Epithelial cell of esophagus (primary cell): ENCODE measurements around the gene IGSF3.

ENCODE experiments used
- DNase-seq: peaks from one replicate; pipeline ENCODE4 v3.0.0; 2010; ENCODE audit warnings: low read depth
- H3K4me3 ChIP-seq: 2 replicates; pipeline ENCODE4 v1.5.1; 2011; ENCODE audit warnings: mild to moderate bottlenecking, low read length, control low read depth
- TF ChIP-seq, protein P1 (sequence below): IDR thresholded peaks from 2 replicates; pipeline ENCODE4 v1.5.1; 2011; ENCODE audit warnings: low read depth, mild to moderate bottlenecking, low read length, control low read depth, inconsistent platforms; ENCODE audit not compliant: insufficient read depth; ENCODE audit errors: missing control alignments

IGSF3 gene

GRCh38 chr1:116529199-116529631 lies 138.3 kb downstream of the IGSF3 start:
- DNase-seq: no peak
- TF ChIP-seq, protein P1, sequence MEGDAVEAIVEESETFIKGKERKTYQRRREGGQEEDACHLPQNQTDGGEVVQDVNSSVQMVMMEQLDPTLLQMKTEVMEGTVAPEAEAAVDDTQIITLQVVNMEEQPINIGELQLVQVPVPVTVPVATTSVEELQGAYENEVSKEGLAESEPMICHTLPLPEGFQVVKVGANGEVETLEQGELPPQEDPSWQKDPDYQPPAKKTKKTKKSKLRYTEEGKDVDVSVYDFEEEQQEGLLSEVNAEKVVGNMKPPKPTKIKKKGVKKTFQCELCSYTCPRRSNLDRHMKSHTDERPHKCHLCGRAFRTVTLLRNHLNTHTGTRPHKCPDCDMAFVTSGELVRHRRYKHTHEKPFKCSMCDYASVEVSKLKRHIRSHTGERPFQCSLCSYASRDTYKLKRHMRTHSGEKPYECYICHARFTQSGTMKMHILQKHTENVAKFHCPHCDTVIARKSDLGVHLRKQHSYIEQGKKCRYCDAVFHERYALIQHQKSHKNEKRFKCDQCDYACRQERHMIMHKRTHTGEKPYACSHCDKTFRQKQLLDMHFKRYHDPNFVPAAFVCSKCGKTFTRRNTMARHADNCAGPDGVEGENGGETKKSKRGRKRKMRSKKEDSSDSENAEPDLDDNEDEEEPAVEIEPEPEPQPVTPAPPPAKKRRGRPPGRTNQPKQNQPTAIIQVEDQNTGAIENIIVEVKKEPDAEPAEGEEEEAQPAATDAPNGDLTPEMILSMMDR: no peak
- no peak overlapping the region for H3K4me3 ChIP-seq

DNA sequence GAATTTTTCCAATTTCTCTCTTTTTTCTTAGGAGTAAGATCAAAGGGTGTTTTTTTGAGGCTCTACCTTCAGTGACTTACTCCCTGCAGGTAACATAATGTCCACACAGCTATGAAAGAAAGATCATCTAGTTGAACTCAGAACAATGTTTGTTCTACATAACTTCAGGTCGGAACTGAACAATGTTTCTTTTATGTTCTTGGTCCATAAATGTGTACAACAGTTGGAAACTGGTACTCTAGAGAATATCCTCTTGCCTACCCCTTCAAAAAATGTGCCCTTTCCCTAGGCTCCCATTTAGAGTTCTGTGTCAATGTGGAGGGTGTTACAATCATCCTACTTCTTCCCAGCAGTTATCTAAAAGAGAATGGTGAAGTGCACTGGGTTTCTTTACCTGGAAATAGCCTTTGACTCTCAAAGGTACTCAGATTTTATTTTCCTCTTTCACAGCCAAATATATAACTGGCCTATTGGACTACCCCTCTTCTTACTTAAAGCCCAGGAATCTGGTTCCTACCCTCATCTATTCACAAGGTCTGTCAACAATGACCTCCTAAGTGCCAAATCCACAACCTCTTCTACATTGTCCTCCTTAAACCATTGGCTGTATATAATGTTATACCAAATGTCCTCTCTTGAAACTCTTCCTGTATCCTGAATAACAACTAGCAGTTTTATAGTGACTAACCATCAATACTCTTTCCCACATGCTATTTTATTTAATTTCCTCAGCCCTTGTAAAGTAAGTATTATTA lies 139.0 kb downstream of the IGSF3 start:
- TF ChIP-seq, protein P1: no peak
- H3K4me3 ChIP-seq: no peak overlapping the region

DNA sequence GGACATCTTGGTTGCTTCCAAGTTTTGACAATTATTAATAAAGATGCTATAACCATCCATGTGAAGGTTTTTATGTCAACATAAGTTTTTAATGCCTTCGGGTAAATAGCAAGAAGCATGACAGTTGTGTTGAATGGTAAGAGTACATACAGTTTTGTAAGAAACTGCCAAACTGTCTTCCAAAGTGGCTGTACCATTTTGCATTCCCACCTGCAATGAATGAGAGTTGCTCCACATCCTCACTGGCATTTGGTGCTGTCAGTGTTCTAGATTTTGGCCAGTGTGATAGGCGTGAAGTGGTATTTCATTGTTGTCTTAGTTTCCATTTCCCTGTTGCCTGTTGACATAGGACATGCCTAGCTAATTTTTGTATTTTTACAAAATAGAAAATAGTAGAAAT lies 142.1 kb downstream of the IGSF3 start:
- H3K4me3 ChIP-seq: no peak overlapping the region
- DNase-seq: no peak
- TF ChIP-seq, protein P1: no peak

More for the DNA sequence above, 139.0 kb downstream of the IGSF3 start:
- no peak for DNase-seq
